Measurements from ENCODE around the gene NOS1AP. TPM values are rescaled to one million over a fixed set of nuclear protein-coding genes. Genes with fewer than 3 reads are reported as not detected.

The NOS1AP gene
- under 0.01 and 1.00 TPM in 2 replicates for total RNA-seq

DNA sequence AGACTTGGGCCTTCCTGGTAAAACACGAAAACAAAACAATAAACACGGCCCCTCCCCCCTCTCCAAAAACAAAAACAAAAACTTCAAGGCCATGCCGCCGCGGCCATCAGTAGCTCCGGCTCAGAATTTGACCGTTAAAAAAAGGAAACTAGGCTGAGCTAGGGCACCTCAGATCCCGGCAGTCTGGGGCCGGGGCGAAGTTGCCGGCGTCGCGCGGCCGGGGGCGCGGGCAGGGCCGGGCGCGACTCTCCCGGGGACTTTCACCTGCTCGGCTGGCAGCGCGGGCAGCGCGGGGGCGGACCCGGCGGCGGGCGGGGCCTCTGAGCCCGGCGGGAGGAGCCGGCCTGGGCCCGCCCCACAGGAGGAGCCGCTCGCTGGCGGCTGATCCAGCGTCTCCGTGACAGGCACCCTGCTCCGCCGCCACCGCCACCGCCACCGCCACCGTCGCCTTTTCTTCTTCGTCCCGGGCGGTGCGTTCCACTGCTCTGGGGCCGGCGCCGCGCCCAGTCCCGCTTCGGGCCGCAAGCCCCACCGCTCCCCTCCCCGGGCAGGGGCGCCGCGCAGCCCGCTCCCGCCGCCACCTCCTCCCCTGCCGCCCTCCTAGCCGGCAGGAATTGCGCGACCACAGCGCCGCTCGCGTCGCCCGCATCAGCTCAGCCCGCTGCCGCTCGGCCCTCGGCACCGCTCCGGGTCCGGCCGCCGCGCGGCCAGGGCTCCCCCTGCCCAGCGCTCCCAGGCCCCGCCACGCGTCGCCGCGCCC lies at the start of gene NOS1AP:
TSS of gene NOS1AP (plus strand) at position 358 of the 760 bp plus-strand sequence. CDS start 487 bp downstream, outside the sequence.

DNA sequence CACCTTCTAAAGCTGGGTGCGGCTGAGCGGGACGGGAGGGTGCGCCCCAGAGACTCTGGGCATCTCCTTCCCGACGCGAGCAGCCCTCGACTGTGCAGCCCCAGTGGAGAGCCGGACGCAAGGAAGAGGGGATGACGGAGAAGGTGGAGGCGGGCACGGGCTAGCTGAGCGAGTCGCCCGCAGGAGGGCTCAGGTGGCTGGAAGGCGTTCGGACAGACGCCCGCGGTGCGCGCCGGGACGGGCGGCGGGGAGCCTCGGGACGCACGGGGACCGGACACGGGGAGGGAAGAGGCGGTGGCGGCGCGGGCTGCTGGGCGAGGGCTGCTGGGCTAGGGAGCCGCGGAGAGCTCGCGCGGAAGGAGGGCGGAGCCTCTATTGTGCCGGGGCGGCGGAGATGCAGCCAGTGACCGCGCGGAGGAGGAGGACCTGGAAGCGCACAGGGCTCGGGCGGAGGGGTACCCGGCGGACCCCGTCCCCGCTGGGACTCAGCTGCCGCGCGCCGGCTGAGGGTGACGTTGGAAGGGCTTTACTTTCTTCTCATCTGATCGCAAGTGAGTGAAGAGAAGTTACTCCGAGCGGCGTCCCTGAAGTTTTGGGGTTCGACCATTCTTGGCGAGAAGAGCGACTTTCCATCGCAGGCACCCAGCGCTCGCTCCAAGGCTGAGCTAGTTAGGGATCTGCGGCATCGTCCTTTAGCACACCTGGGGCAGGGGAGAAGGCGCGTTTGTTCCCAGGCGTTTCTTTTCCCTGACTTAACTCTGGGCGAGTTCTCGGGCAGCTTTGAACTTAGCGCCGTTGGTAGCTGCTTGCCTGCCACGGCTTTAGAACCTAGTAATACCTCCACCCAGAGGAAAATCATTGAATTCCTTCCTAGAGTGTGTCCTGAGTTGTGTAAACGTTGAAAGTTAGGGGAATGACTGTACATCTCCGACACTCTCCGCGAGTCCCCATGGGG lies 45.7 kb upstream of the NOS1AP start, which contains the start of gene OLFML2B:
TSS of gene OLFML2B (minus strand) at position 323 of the 955 bp plus-strand sequence. CDS start 439 bp downstream, outside the sequence.

GRCh38 chr1:162376691-162377090 lies 307.2 kb downstream of the NOS1AP start, which contains the start of gene SPATA46:
TSS of gene SPATA46 (minus strand) at chr1:162376854. CDS start at chr1:162376790, 64 bp downstream.

GRCh38 chr1:162381383-162381782 lies 311.9 kb downstream of the NOS1AP start, which contains the start of gene C1orf226:
TSS of gene C1orf226 (plus strand) at chr1:162381728. CDS start at chr1:162381902, 174 bp downstream.

GRCh38 chr1:162412002-162412401 lies 342.5 kb downstream of the NOS1AP start, which contains the start of gene SH2D1B:
TSS of gene SH2D1B (minus strand) at chr1:162412136. CDS start at chr1:162412016, 120 bp downstream.

Other genes with a start within 250 kb of the NOS1AP start
- gene OLFML2B, start 45.8 kb upstream of the NOS1AP start, total RNA-seq, result 0.21 TPM in 1 of 2 replicates, not detected in the other